A549 (cell line): ENCODE measurements around the gene ZCCHC10. TPM values are rescaled to one million over a fixed set of nuclear protein-coding genes. Genes with fewer than 3 reads are reported as not detected.

Source experiments
- ATAC-seq, 2 experiments: fragments of 200-7000 bp in 1 of 2; fragments of >200 bp in 1 of 2; cut with Nextera tagmentation in 1 of 2; cut with Tn5 transposase in 1 of 2; 3 replicates each; pipeline versions ENCODE4 v1.8.0 to v1.9.1; 2018 to 2020; ENCODE audit warnings: mild to moderate bottlenecking in 1 of 2, moderate library complexity in 1 of 2
- CTCF ChIA-PET: fragments of 300-600 bp; sonication (Branson Sonifier 250); formaldehyde crosslinking; extraction: SDS; loops from one replicate; lab custom pipeline; 2021; ENCODE audit warnings: antibody characterized with exemption, inconsistent platforms; lab: Yijun Ruan, JAX
- POLR2A ChIA-PET: fragments of 350-600 bp; formaldehyde crosslinking; extraction: SDS; loops from one replicate; lab custom pipeline; 2021; ENCODE audit warnings: antibody characterized with exemption, inconsistent platforms; lab: Yijun Ruan, JAX
- DNase-seq, 2 experiments: peaks; one replicate each; pipeline versions ENCODE4 v3.0.0 to v3.0.0-alpha.2; 2011 to 2016; ENCODE audit warnings: low read depth in 1 of 2, low spot score in 1 of 2
- FAIRE-seq: peaks from 2 replicates; lab custom pipeline; 2011; peaks lifted over from hg19 to GRCh38; lab: Jason Lieb, UNC
- H3K27ac ChIP-seq, 2 experiments: fragments of >200 bp; sonication (Bioruptor Twin); formaldehyde crosslinking; 3 replicates each; pipeline ENCODE4 v1.5.1; 2016 to 2017
- H3K4me1 ChIP-seq: fragments of >200 bp; sonication (Bioruptor Twin); formaldehyde crosslinking; 3 replicates; pipeline ENCODE4 v1.6.1; 2016
- H3K4me2 ChIP-seq: fragments of >200 bp; sonication (Bioruptor Twin); formaldehyde crosslinking; 3 replicates; pipeline ENCODE4 v1.6.1; 2016
- H3K4me3 ChIP-seq: fragments of >200 bp; sonication (Bioruptor Twin); formaldehyde crosslinking; 3 replicates; pipeline ENCODE4 v1.5.1; 2016
- H3K9me3 ChIP-seq: fragments of >200 bp; sonication (Bioruptor Twin); formaldehyde crosslinking; 3 replicates; pipeline ENCODE4 v1.6.1; 2016
- BCL3 ChIP-seq: fragments of >200 bp; sonication (Bioruptor Twin); formaldehyde crosslinking; IDR thresholded peaks from 3 replicates; pipeline ENCODE4 v1.6.1; 2016
- CEBPB ChIP-seq, 2 experiments: fragments of >200 bp in 1 of 2; sonication (Bioruptor Twin) in 1 of 2; formaldehyde crosslinking in 1 of 2; IDR thresholded peaks; 2 replicates each; pipeline ENCODE4 v1.6.1; 2012 to 2016
- CHD2 ChIP-seq: fragments of 150-350 bp; IDR thresholded peaks from 2 replicates; pipeline ENCODE4 v1.6.1; 2014; ENCODE audit warnings: low read length; ENCODE audit not compliant: partially characterized antibody
- CTCF ChIP-seq: fragments of >200 bp; sonication (Bioruptor Twin); formaldehyde crosslinking; IDR thresholded peaks from 3 replicates; pipeline ENCODE4 v1.5.1; 2016
- E2F6 ChIP-seq: IDR thresholded peaks from 2 replicates; pipeline ENCODE4 v1.6.1; 2012; ENCODE audit warnings: low read depth, borderline replicate concordance
- EHF ChIP-seq: fragments of 250-450 bp; sonication (Bioruptor Pico); IDR thresholded peaks from 2 replicates; pipeline ENCODE4 v1.5.0; 2020; ENCODE audit warnings: mild to moderate bottlenecking
- ELK1 ChIP-seq: fragments of 150-350 bp; IDR thresholded peaks from 2 replicates; pipeline ENCODE4 v1.6.1; 2014; ENCODE audit warnings: low read depth, mild to moderate bottlenecking, low read length
- FOXS1 ChIP-seq: fragments of 250-450 bp; sonication (Bioruptor Pico); IDR thresholded peaks from 2 replicates; pipeline ENCODE4 v1.5.0; 2020; ENCODE audit warnings: mild to moderate bottlenecking, moderate library complexity
- GATA3 ChIP-seq: IDR thresholded peaks from 2 replicates; pipeline ENCODE4 v1.6.1; 2012; ENCODE audit warnings: borderline replicate concordance
- HES2 ChIP-seq: fragments of >200 bp; sonication (Bioruptor Twin); formaldehyde crosslinking; IDR thresholded peaks from 2 replicates; pipeline ENCODE4 v1.6.1; 2016
- HMGXB4 ChIP-seq: fragments of 250-450 bp; sonication (Bioruptor Pico); IDR thresholded peaks from 2 replicates; pipeline ENCODE4 v1.5.0; 2021; ENCODE audit warnings: mild to moderate bottlenecking, moderate library complexity, borderline replicate concordance
- HOXA7 ChIP-seq: fragments of 250-450 bp; sonication (Bioruptor Pico); IDR thresholded peaks from 2 replicates; pipeline ENCODE4 v1.5.0; 2020; ENCODE audit warnings: mild to moderate bottlenecking, moderate library complexity
- JUN ChIP-seq, 2 experiments: fragments of >200 bp; sonication (Bioruptor Twin); formaldehyde crosslinking; IDR thresholded peaks; 2 replicates in 1 of 2; 3 replicates in 1 of 2; pipeline ENCODE4 v1.6.1; 2016 to 2017
- JUNB ChIP-seq: fragments of >200 bp; sonication (Bioruptor Twin); formaldehyde crosslinking; IDR thresholded peaks from 2 replicates; pipeline ENCODE4 v1.6.1; 2016
- KDM5A ChIP-seq: fragments of 200-600 bp; sonication (generic); IDR thresholded peaks from 2 replicates; pipeline ENCODE4 v1.6.1; 2016; ENCODE audit warnings: antibody characterized with exemption, mild to moderate bottlenecking
- MAX ChIP-seq: IDR thresholded peaks from 2 replicates; pipeline ENCODE4 v1.6.1; 2012
- MAZ ChIP-seq: fragments of 150-350 bp; IDR thresholded peaks from 2 replicates; pipeline ENCODE4 v1.6.1; 2014; ENCODE audit warnings: antibody characterized with exemption, low read depth, low read length, borderline replicate concordance
- MYC ChIP-seq: IDR thresholded peaks from 2 replicates; pipeline ENCODE4 v1.6.1; 2012; ENCODE audit warnings: mild to moderate bottlenecking, inconsistent platforms, low read length, improper control_type of control experiment, borderline replicate concordance
- NR3C1 ChIP-seq: fragments of >200 bp; sonication (Bioruptor Twin); formaldehyde crosslinking; IDR thresholded peaks from 3 replicates; pipeline ENCODE4 v1.6.1; 2017
- POLR2A ChIP-seq: IDR thresholded peaks from 2 replicates; pipeline ENCODE4 v1.6.1; 2012; ENCODE audit warnings: mild to moderate bottlenecking, low read length
- POLR2AphosphoS2 ChIP-seq: conservative IDR thresholded peaks from 2 replicates; pipeline ENCODE4 v1.6.1; 2012; ENCODE audit warnings: low read length, improper control_type of control experiment, inconsistent platforms
- RARB ChIP-seq: fragments of 250-450 bp; sonication (Bioruptor Pico); IDR thresholded peaks from 2 replicates; pipeline ENCODE4 v1.8.0; 2021; ENCODE audit warnings: mild to moderate bottlenecking, moderate library complexity
- RCOR1 ChIP-seq: fragments of 150-350 bp; IDR thresholded peaks from 2 replicates; pipeline ENCODE4 v1.6.1; 2014; ENCODE audit warnings: antibody characterized with exemption, low read length, low read depth
- REST ChIP-seq: fragments of 200-600 bp; sonication (generic); IDR thresholded peaks from 2 replicates; pipeline ENCODE4 v1.6.1; 2016; ENCODE audit warnings: antibody characterized with exemption, mild to moderate bottlenecking, moderate library complexity
- RNF2 ChIP-seq: fragments of 200-600 bp; sonication (generic); IDR thresholded peaks from 2 replicates; pipeline ENCODE4 v1.6.1; 2016; ENCODE audit warnings: low read depth, mild to moderate bottlenecking, antibody characterized with exemption, moderate library complexity, borderline replicate concordance
- ZNF302 ChIP-seq: fragments of 250-450 bp; sonication (Bioruptor Pico); IDR thresholded peaks from 2 replicates; pipeline ENCODE4 v1.9.0; 2021; ENCODE audit warnings: inconsistent platforms, mild to moderate bottlenecking, moderate library complexity
- WGBS: methylation state at CpG from one replicate; pipeline ENCODE4 v1.1.6; 2017; ENCODE audit errors: missing lambda C conversion rate; 5-methylcytosine and 5-hydroxymethylcytosine counted together
- polyA plus RNA-seq, 4 experiments: library from polyadenylated mRNA; depleted of rRNA in 3 of 4; stranded (reverse); fragments of >200 nt; fragmentation: RNase III in 1 of 4; extraction: RNeasy Plus Mini Kit Qiagen cat#74134 plus additional on column Dnase treatment in 1 of 4; gene quantifications; 2 replicates in 3 of 4; 3 replicates in 1 of 4; pipeline ENCODE4 v1.2.3, GENCODE V29; 2011 to 2017

Gene ZCCHC10
- polyA plus RNA-seq, 2 of the 4 experiments (the other 2 are of a cell fraction), result 28.3 to 45.7 TPM

GRCh38 chr5:133048993-133049725 lies 22.8 kb upstream of the ZCCHC10 start:
- Histone ChIP-seq H3K27ac (peak overlapping the region; percentile 5 to 18; a peak in 3 of 6 replicates), H3K4me2 (peak overlapping the region; percentile 98), H3K4me3 (no peak overlapping the region), H3K4me1 (peaks cover 32% of the 10 kb centered on the region)
- FAIRE-seq, result no peak
- ChIA-PET CTCF (no interaction called here), POLR2A (no interaction called here)
- no peak for DNase-seq
- 31% methylated on average over 6 of the region's 6 CpGs for WGBS
- TF ChIP-seq MAZ (no peak), MAX (no peak), NR3C1 (no peak), CEBPB (IDR thresholded peaks at IDR 0.05) (no peak), ZNF302 (CRISPR knock-in tag) (no peak), KDM5A (no peak), RCOR1 (no peak), GATA3 (no peak), EHF (CRISPR knock-in tag) (no peak)
- TF ChIP-seq, all 56 proteins: peak for 0
- H3K9me3 ChIP-seq, result no peaks in the 10 kb centered on the region
- no peak for ATAC-seq

GRCh38 chr5:133047404-133047803 lies 21.1 kb upstream of the ZCCHC10 start:
- H3K27ac ChIP-seq, result no peak overlapping the region
- no peak overlapping the region for H3K4me2 ChIP-seq
- FAIRE-seq (no peak), DNase-seq (no peak), ATAC-seq (no peak)
- CTCF ChIA-PET, result interaction anchor here (0.7 kb wide), 1 partner anchor 932 kb away, joined by 3 read pairs; no protein-coding TSS in a partner anchor
- 85% methylated on average over 15 of the region's 19 CpGs for WGBS
- POLR2A ChIA-PET, result interaction anchor here (0.6 kb wide), 1 partner anchor 25 kb away, joined by 3 read pairs; no protein-coding TSS in a partner anchor
- peaks cover 24% of the 10 kb centered on the region for H3K4me1 ChIP-seq
- H3K4me3 ChIP-seq, result no peak overlapping the region
- H3K9me3 ChIP-seq, result no peaks in the 10 kb centered on the region
- TF ChIP-seq HOXA7 (CRISPR knock-in tag) (no peak), MYC (no peak), RARB (CRISPR knock-in tag) (no peak), BCL3 (no peak), RNF2 (no peak), FOXS1 (CRISPR knock-in tag) (no peak), HES2 (no peak), HMGXB4 (CRISPR knock-in tag) (no peak), JUN (IDR thresholded peaks at IDR 0.05) (no peak), POLR2AphosphoS2 (no peak), E2F6 (no peak), CTCF (no peak), REST (no peak), CHD2 (no peak), JUNB (no peak), RCOR1 (no peak), POLR2A (no peak), ELK1 (no peak)
